Nephron (organoid): ENCODE data around the gene EFCAB9.
"Not testable (repeated sequence)": the region's sequence is repeated elsewhere in the genome, so short reads cannot be mapped to it uniquely, and the experiment has no call there.

Experiments
- H3K27ac Mint-ChIP-seq, 3 experiments: 2 replicates each; pipeline ENCODE4 v1.8.0; 2020; ENCODE audit warnings: mixed read lengths in 3 of 3, mild to moderate bottlenecking in 2 of 3, moderate library complexity in 1 of 3
- H3K27me3 Mint-ChIP-seq: 2 replicates; pipeline ENCODE4 v1.8.0; 2021; ENCODE audit warnings: low read depth, mild to moderate bottlenecking, moderate library complexity, mixed read lengths
- H3K36me3 Mint-ChIP-seq: 2 replicates; pipeline ENCODE4 v1.8.0; 2020; ENCODE audit warnings: low read depth, mixed read lengths
- H3K4me1 Mint-ChIP-seq: 2 replicates; pipeline ENCODE4 v1.8.0; 2020; ENCODE audit warnings: mixed read lengths
- H3K4me3 Mint-ChIP-seq, 3 experiments: 2 replicates each; pipeline ENCODE4 v1.8.0; 2020; ENCODE audit warnings: mild to moderate bottlenecking in 3 of 3, mixed read lengths in 3 of 3, moderate library complexity in 2 of 3
- H3K9me3 Mint-ChIP-seq: 2 replicates; pipeline ENCODE4 v1.8.0; 2020; ENCODE audit warnings: mixed read lengths
- CTCF ChIP-seq, 3 experiments: fragments of 200-600 bp; sonication (generic); IDR thresholded peaks; one replicate each; pipeline ENCODE4 v1.5.0; 2021; ENCODE audit warnings: antibody characterized with exemption in 3 of 3; ENCODE audit not compliant: unreplicated experiment in 3 of 3

The EFCAB9 gene

GRCh38 chr5:172188033-172188892, 5.7 kb upstream of the EFCAB9 start, which contains the start of gene STK10:
Gene STK10 (minus strand): TSS chr5:172188224. CDS start chr5:172188042, 182 bp downstream.
- TF ChIP-seq CTCF (IDR thresholded peaks at IDR 0.05; ENCODE audit: unreplicated experiment in 3 of 3), result peak; percentile 84 to 93 (median 85)
- Mint-ChIP-seq H3K9me3 (no peaks in the 10 kb centered on the region), H3K27ac (peak within 1 kb of the TSS; percentile 41 to 76 (median 59)), H3K4me3 (peak within 1 kb of the TSS; percentile 89 to 94 (median 93)), H3K4me1 (peaks cover 21% of the 10 kb centered on the region), H3K36me3 (peaks cover under 1% of the 10 kb centered on the region), H3K27me3 (peaks cover 32% of the 10 kb centered on the region)

DNA sequence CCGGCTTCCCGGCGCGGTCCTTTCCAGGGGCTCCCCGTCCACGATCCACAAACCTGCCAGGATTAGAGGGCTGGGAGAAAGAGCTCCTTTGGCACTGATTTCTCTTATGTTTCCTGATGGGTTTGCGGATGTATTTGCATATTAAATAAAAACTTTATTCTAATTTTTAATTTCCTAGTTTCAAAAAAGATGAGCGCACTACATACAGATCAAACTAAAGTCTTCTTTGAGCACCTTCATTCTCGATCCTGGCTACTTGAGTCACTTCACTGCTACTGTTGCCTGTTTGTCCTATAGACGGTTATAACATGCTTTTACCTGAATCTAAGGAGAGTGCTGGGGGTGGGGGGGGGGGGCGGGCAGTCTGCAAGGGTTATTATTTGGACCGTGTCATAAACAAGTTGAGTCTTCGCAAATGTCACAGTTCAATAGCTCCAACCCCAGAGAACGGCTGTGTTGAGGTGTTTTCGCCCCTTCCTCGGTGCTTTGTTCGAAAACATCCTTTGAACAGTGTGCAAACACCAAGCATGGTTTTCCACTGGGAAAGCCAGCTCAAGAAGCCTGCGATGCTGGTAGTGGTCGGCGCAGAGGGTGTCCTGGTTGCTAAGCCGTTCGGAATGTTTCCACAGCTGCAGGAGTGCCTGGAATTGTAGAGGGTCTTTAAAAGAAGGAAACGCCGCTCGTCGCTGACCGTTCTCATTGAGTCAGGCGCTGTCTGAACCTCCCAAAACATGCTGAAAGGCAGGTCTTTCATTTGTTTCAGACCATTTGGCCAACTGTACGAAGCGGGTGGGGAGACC, 4.9 kb upstream of the EFCAB9 start:
- H3K4me1 Mint-ChIP-seq, result peaks cover 21% of the 10 kb centered on the region
- peak overlapping the region in 2 of 3 experiments; percentile 36 to 57 for H3K27ac Mint-ChIP-seq
- H3K4me3 Mint-ChIP-seq, result peak overlapping the region; percentile 82 to 94 (median 83)
- peaks cover 32% of the 10 kb centered on the region for H3K27me3 Mint-ChIP-seq
- no peak for TF ChIP-seq CTCF (IDR thresholded peaks at IDR 0.05; ENCODE audit: unreplicated experiment in 3 of 3)
- H3K36me3 Mint-ChIP-seq, result no peaks in the 10 kb centered on the region
- H3K9me3 Mint-ChIP-seq, result no peaks in the 10 kb centered on the region

- Mint-ChIP-seq H3K9me3 (no peaks in the 10 kb centered on the region), H3K36me3 (no peaks in the 10 kb centered on the region)
Observed at GRCh38 chr5:172189693-172190296, 4.2 kb upstream of the EFCAB9 start.

GRCh38 chr5:172194985-172195774, 1.2 kb downstream of the EFCAB9 start:
- Mint-ChIP-seq H3K27me3 (peaks cover 20% of the 10 kb centered on the region), H3K4me1 (no peaks in the 10 kb centered on the region), H3K36me3 (no peaks in the 10 kb centered on the region), H3K9me3 (no peaks in the 10 kb centered on the region), H3K27ac (no peak overlapping the region), H3K4me3 (no peak overlapping the region)
- TF ChIP-seq CTCF (IDR thresholded peaks at IDR 0.05; ENCODE audit: unreplicated experiment in 3 of 3), result no peak

More at GRCh38 chr5:172189693-172190296, 4.2 kb upstream of the EFCAB9 start:
- no peak for TF ChIP-seq CTCF (IDR thresholded peaks at IDR 0.05; ENCODE audit: unreplicated experiment in 3 of 3)
- H3K27ac Mint-ChIP-seq, result peak overlapping the region in 2 of 3 experiments; percentile 36 to 57
- H3K4me3 Mint-ChIP-seq, result peak overlapping the region; percentile 82 to 94 (median 83)
- H3K27me3 Mint-ChIP-seq, result peaks cover 36% of the 10 kb centered on the region
- peaks cover 21% of the 10 kb centered on the region for H3K4me1 Mint-ChIP-seq

DNA sequence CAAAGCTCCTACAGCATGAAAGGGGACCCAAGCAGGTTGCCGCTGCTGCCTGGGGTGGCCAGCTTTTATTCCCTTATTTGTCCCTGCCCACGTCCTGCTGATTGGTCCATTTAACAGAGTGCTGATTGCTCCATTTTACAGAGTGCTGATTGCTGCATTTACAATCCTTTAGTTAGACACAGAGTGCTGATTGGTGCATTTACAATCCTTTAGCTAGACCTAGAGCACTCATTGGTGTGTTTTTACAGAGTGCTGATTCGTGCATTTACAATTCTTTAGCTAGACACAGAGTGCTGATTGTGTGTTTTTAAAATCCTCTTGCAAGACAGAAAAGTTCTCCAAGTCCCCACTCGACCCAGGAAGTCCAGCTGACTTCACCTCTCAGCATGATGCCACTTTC, 3.8 kb downstream of the EFCAB9 start:
- not testable (repeated sequence) for H3K4me1 Mint-ChIP-seq, H3K9me3 Mint-ChIP-seq, H3K27ac Mint-ChIP-seq, H3K36me3 Mint-ChIP-seq, H3K4me3 Mint-ChIP-seq
- H3K27me3 Mint-ChIP-seq, result peaks cover 16% of the 10 kb centered on the region
